ENCODE data around the gene CLCN7.

DNA sequence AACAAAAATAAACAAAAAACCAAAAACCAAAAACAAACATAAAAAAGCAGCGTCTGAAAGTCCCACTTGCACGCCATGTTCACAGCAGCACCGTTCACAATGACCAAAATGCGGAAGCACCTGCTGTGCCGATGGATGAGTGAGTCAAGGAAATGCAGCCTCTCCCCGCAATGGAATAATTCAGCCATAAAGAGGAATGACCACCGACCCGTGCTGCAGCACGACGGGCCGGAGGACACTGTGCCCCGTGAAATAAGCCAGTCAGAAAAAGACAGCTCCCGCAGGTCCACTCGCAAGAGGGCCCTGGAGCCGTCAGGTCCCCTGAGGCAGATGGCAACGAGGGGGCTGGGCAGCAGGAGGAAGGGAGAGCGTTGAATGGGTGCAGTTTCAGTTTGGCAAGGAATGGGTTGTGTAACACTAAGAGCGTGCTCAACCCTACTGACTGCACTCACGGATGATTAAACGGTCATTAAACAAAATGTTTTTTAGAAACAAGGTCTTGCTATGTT, 5.1 kb downstream of the CLCN7 start:
- no peak for TF ChIP-seq POLR2A (IDR thresholded peaks at IDR 0.05; ENCODE audit: low read length)
- no peak for TF ChIP-seq GATA1 (IDR thresholded peaks at IDR 0.05; ENCODE audit: low read depth, low read length)
